GM12878 (cell line): Measurements from ENCODE around the gene MCHR1. TPM values are rescaled to one million over a fixed set of nuclear protein-coding genes. Genes with fewer than 3 reads are reported as not detected.

ENCODE experiments used
- ATAC-seq: fragments of 200-7000 bp; cut with Tn5 transposase; 3 replicates; pipeline ENCODE4 v1.9.1; 2020; ENCODE audit warnings: mild to moderate bottlenecking, moderate library complexity
- BruUV-seq: library from RNA; stranded (reverse); fragments of 400-500 nt; replicated peaks from 2 replicates; lab custom pipeline; 2021; lab: Mats Ljungman, UMichigan
- CTCF ChIA-PET: fragments of 300-600 bp; sonication (Branson Sonifier 250); formaldehyde crosslinking; extraction: SDS; loops from one replicate; lab custom pipeline; 2021; ENCODE audit warnings: inconsistent platforms; lab: Yijun Ruan, JAX
- POLR2A ChIA-PET: fragments of 350-600 bp; formaldehyde crosslinking; extraction: SDS; loops from one replicate; lab custom pipeline; 2021; ENCODE audit warnings: inconsistent platforms; lab: Charles Lee
- RAD21 ChIA-PET: fragments of 300-600 bp; sonication (Branson Sonifier 250); formaldehyde crosslinking; loops from one replicate; lab custom pipeline; 2023; ENCODE audit warnings: antibody characterized with exemption; ENCODE audit not compliant: unreplicated experiment; lab: Charles Lee
- SMC1A ChIA-PET: fragments of 300-600 bp; sonication (Branson Sonifier 250); formaldehyde crosslinking; loops from one replicate; lab custom pipeline; 2023; ENCODE audit not compliant: unreplicated experiment, uncharacterized antibody; lab: Charles Lee
- DNase-seq: peaks from one replicate; pipeline ENCODE4 v3.0.0-alpha.2; 2011; ENCODE audit warnings: low read depth, low spot score
- FAIRE-seq: peaks from 3 replicates; lab custom pipeline; 2011; peaks lifted over from hg19 to GRCh38; lab: Jason Lieb, UNC
- H2AFZ ChIP-seq: 2 replicates; pipeline ENCODE4 v1.6.0; 2011; ENCODE audit warnings: low read depth, low read length, control low read depth; ENCODE audit not compliant: control insufficient read depth
- H3K27ac ChIP-seq: 2 replicates; pipeline ENCODE4 v1.5.1; 2011; ENCODE audit warnings: control low read depth; ENCODE audit not compliant: control insufficient read depth, insufficient read depth
- H3K27me3 ChIP-seq, 2 experiments: replicated peaks in 1 of 2; 2 replicates each; pipeline versions ENCODE4 v1.6.0 to v1.6.1; 2011; ENCODE audit warnings: low read length in 1 of 2; ENCODE audit not compliant: control insufficient read depth in 2 of 2, insufficient read depth in 2 of 2
- H3K36me3 ChIP-seq, 2 experiments: 2 replicates each; pipeline ENCODE4 v1.5.1; 2011; ENCODE audit warnings: low read length in 1 of 2; ENCODE audit not compliant: control insufficient read depth in 2 of 2, insufficient read depth in 2 of 2
- H3K4me1 ChIP-seq: 2 replicates; pipeline ENCODE4 v1.6.1; 2011; ENCODE audit warnings: mild to moderate bottlenecking, low read length, moderate library complexity, mixed read lengths; ENCODE audit not compliant: control insufficient read depth, insufficient read depth
- H3K4me2 ChIP-seq: 2 replicates; pipeline ENCODE4 v1.6.0; 2011; ENCODE audit warnings: control low read depth; ENCODE audit not compliant: control insufficient read depth, insufficient read depth
- H3K4me3 ChIP-seq: fragments of 200-600 bp; sonication (generic); 2 replicates; pipeline ENCODE4 v1.5.1; 2016
- H3K79me2 ChIP-seq: 2 replicates; pipeline ENCODE4 v1.6.0; 2011; ENCODE audit warnings: low read length; ENCODE audit not compliant: control insufficient read depth, insufficient read depth
- H3K9ac ChIP-seq: 2 replicates; pipeline ENCODE4 v1.8.0; 2011; ENCODE audit warnings: low read length, control low read depth, mixed read lengths; ENCODE audit not compliant: control insufficient read depth, insufficient read depth
- H3K9me3 ChIP-seq: replicated peaks from 3 replicates; pipeline ENCODE4 v1.5.1; 2011; ENCODE audit warnings: mild to moderate bottlenecking, low read length; ENCODE audit not compliant: control insufficient read depth, insufficient read depth
- H4K20me1 ChIP-seq: 2 replicates; pipeline ENCODE4 v1.6.0; 2011; ENCODE audit not compliant: control insufficient read depth, insufficient read depth
- GATAD2B ChIP-seq: fragments of 450-650 bp; conservative IDR thresholded peaks from 2 replicates; pipeline ENCODE4 v1.6.1; 2017; ENCODE audit warnings: low read depth, mild to moderate bottlenecking, moderate library complexity
- LARP7 ChIP-seq: fragments of 450-650 bp; IDR thresholded peaks from 2 replicates; pipeline ENCODE4 v1.6.1; 2017; ENCODE audit warnings: mild to moderate bottlenecking
- WGBS: methylation state at CpG from one replicate; pipeline ENCODE4 v1.1.6; 2016; ENCODE audit warnings: low lambda C conversion rate; ENCODE audit not compliant: insufficient replicate concordance, insufficient coverage; ENCODE audit errors: missing lambda C conversion rate; 5-methylcytosine and 5-hydroxymethylcytosine counted together
- in situ Hi-C: fragments of 300-500 bp; cut with MboI; formaldehyde crosslinking; loops from 9 replicates; pipeline ENCODE4 v1.14.3; 2018; ENCODE audit warnings: mixed read lengths
- intact Hi-C: fragments of 100-400 bp; cut with micrococcal nuclease; formaldehyde crosslinking; loops from one replicate; pipeline ENCODE4 v1.14.2; 2022; ENCODE audit not compliant: unreplicated experiment
- polyA plus RNA-seq, 11 experiments: library from polyadenylated mRNA; depleted of rRNA in 4 of 11; unstranded in 6 of 11; stranded (reverse) in 5 of 11; fragments of >200 nt; fragmentation: Nextera tagmentation in 4 of 11; fragmentation: Illumina TruSeq in 1 of 11; extraction: Ambion mirVana in 4 of 11; extraction: Trizol in 1 of 11; gene quantifications; 1 replicate in 1 of 11; 2 replicates in 10 of 11; pipeline versions ENCODE4 v1.2.1 to v1.2.3, GENCODE V29; 2011 to 2016; ENCODE audit warnings: inconsistent platforms in 2 of 11, missing spikeins in 2 of 11, low read depth in 1 of 11
- total RNA-seq, 4 experiments: library from RNA; depleted of rRNA in 3 of 4; stranded (reverse); fragments of >200 nt in 3 of 4; fragmentation: Illumina TruSeq in 1 of 4; extraction: Trizol in 1 of 4; gene quantifications; 2 replicates each; pipeline versions ENCODE4 v1.2.1 to v1.2.3, GENCODE V29; 2013 to 2021
- TF ChIP-seq, protein P1 (sequence below): fragments of 450-650 bp; IDR thresholded peaks from 2 replicates; pipeline ENCODE4 v1.6.1; 2017; ENCODE audit warnings: mild to moderate bottlenecking, moderate library complexity

Gene MCHR1
- total and polyA plus RNA-seq, 10 of the 15 experiments (the other 5 are each of a cell fraction or from before 2014, with no cell fraction given): not detected

GRCh38 chr22:40687706-40688105 lies 8.4 kb downstream of the MCHR1 start:
- SMC1A ChIA-PET: interaction anchor here (0.8 to 1.5 kb wide), 2 partner anchors 19 to 82 kb away, joined by 3 read pairs; no protein-coding TSS in a partner anchor
- Histone ChIP-seq H3K4me1 (no peaks in the 10 kb centered on the region), H3K9ac (no peak overlapping the region), H3K27me3 (no peaks in the 10 kb centered on the region), H3K4me2 (no peak overlapping the region), H4K20me1 (no peaks in the 10 kb centered on the region), H3K4me3 (no peak overlapping the region), H3K36me3 (no peaks in the 10 kb centered on the region), H3K9me3 (no peaks in the 10 kb centered on the region), H3K79me2 (no peaks in the 10 kb centered on the region), H3K27ac (no peak overlapping the region), H2AFZ (no peak overlapping the region)
- FAIRE-seq: no peak
- no peak for ATAC-seq
- CTCF ChIA-PET: interaction anchor here (0.6 to 0.7 kb wide), 2 partner anchors 86 to 366 kb away, joined by 3 read pairs; no protein-coding TSS in a partner anchor
- in situ Hi-C loops (loop anchor here (10.0 kb wide), 1 partner anchor 207 kb away; no protein-coding TSS in a partner anchor), intact Hi-C loops (no loop called here)
- WGBS: 51% methylated on average over 2 of the region's 2 CpGs
- RAD21 ChIA-PET: no interaction called here
- no peak for TF ChIP-seq GATAD2B
- TF ChIP-seq, protein P1, sequence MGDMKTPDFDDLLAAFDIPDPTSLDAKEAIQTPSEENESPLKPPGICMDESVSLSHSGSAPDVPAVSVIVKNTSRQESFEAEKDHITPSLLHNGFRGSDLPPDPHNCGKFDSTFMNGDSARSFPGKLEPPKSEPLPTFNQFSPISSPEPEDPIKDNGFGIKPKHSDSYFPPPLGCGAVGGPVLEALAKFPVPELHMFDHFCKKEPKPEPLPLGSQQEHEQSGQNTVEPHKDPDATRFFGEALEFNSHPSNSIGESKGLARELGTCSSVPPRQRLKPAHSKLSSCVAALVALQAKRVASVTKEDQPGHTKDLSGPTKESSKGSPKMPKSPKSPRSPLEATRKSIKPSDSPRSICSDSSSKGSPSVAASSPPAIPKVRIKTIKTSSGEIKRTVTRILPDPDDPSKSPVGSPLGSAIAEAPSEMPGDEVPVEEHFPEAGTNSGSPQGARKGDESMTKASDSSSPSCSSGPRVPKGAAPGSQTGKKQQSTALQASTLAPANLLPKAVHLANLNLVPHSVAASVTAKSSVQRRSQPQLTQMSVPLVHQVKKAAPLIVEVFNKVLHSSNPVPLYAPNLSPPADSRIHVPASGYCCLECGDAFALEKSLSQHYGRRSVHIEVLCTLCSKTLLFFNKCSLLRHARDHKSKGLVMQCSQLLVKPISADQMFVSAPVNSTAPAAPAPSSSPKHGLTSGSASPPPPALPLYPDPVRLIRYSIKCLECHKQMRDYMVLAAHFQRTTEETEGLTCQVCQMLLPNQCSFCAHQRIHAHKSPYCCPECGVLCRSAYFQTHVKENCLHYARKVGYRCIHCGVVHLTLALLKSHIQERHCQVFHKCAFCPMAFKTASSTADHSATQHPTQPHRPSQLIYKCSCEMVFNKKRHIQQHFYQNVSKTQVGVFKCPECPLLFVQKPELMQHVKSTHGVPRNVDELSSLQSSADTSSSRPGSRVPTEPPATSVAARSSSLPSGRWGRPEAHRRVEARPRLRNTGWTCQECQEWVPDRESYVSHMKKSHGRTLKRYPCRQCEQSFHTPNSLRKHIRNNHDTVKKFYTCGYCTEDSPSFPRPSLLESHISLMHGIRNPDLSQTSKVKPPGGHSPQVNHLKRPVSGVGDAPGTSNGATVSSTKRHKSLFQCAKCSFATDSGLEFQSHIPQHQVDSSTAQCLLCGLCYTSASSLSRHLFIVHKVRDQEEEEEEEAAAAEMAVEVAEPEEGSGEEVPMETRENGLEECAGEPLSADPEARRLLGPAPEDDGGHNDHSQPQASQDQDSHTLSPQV: no peak
- TF ChIP-seq LARP7: no peak
- POLR2A ChIA-PET: no interaction called here
- BruUV-seq: no TSS peak
- no peak for DNase-seq
